Measurements from ENCODE around the gene THBS4.

- TF ChIP-seq POLR2A (IDR thresholded peaks at IDR 0.05; ENCODE audit: low read depth) (no peak), CTCF (IDR thresholded peaks at IDR 0.05) (no peak)
Observed at GRCh38 chr5:80103371-80103770, 68.2 kb downstream of the THBS4 start.
